HG03565 (cell line): ENCODE results near the gene FHL1.
"Not testable (repeated sequence)": the region's sequence is repeated elsewhere in the genome, so short reads cannot be mapped to it uniquely, and the experiment has no call there.

ENCODE experiments used
- ATAC-seq: cut with Tn5 transposase; IDR thresholded peaks from one replicate; pipeline ENCODE4 v1.9.1; 2021; ENCODE audit warnings: mild to moderate bottlenecking, moderate library complexity; ENCODE audit not compliant: unreplicated experiment

The FHL1 gene

GRCh38 chrX:136146614-136147314 lies 569 bp upstream of the FHL1 start:
- ATAC-seq = no peak

- no peak for ATAC-seq
Measured at GRCh38 chrX:136147976-136148375, 643 bp downstream of the FHL1 start.

GRCh38 chrX:136148391-136148790 lies 1.1 kb downstream of the FHL1 start:
- ATAC-seq = no peak

- no peak for ATAC-seq
Measured at GRCh38 chrX:136154998-136155397, 7.7 kb downstream of the FHL1 start.

GRCh38 chrX:136156560-136157117 lies 9.3 kb downstream of the FHL1 start:
- no peak for ATAC-seq

- no peak for ATAC-seq
Measured at GRCh38 chrX:136157187-136157586, 9.9 kb downstream of the FHL1 start.

- ATAC-seq = no peak
Measured at GRCh38 chrX:136158685-136159084, 11.4 kb downstream of the FHL1 start.

GRCh38 chrX:136159611-136160025 lies 12.3 kb downstream of the FHL1 start:
- ATAC-seq = no peak

GRCh38 chrX:136162827-136163570 lies 15.7 kb downstream of the FHL1 start:
- no peak for ATAC-seq

- ATAC-seq = no peak
Measured at GRCh38 chrX:136163689-136164088, 16.4 kb downstream of the FHL1 start.

GRCh38 chrX:136165406-136165805 lies 18.1 kb downstream of the FHL1 start:
- ATAC-seq = no peak

GRCh38 chrX:136166221-136166855 lies 19.0 kb downstream of the FHL1 start:
- ATAC-seq = no peak

- not testable (repeated sequence) for ATAC-seq
Measured at GRCh38 chrX:136167989-136168388, 20.7 kb downstream of the FHL1 start.

- no peak for ATAC-seq
Measured at GRCh38 chrX:136168929-136169735, 21.8 kb downstream of the FHL1 start.

GRCh38 chrX:136170139-136170800 lies 22.9 kb downstream of the FHL1 start:
- ATAC-seq = no peak

GRCh38 chrX:136171420-136171819 lies 24.1 kb downstream of the FHL1 start:
- no peak for ATAC-seq

GRCh38 chrX:136176399-136176825 lies 29.1 kb downstream of the FHL1 start:
- ATAC-seq = no peak

GRCh38 chrX:136179133-136179532 lies 31.8 kb downstream of the FHL1 start:
- no peak for ATAC-seq

GRCh38 chrX:136182414-136182813 lies 35.1 kb downstream of the FHL1 start:
- no peak for ATAC-seq

- no peak for ATAC-seq
Measured at GRCh38 chrX:136183172-136183571, 35.8 kb downstream of the FHL1 start.
